H1 (cell line): ENCODE results near the gene RAB3C. TPM values are rescaled to one million over a fixed set of nuclear protein-coding genes. Genes with fewer than 3 reads are reported as not detected.

Experiments
- CTCF ChIA-PET: fragments of 300-600 bp; sonication (Branson Sonifier 250); formaldehyde crosslinking; loops from one replicate; lab custom pipeline; 2021; ENCODE audit not compliant: partially characterized antibody; lab: Charles Lee
- POLR2A ChIA-PET: fragments of 300-600 bp; sonication (Branson Sonifier 250); formaldehyde crosslinking; loops from one replicate; lab custom pipeline; 2021; ENCODE audit warnings: inconsistent platforms; ENCODE audit not compliant: partially characterized antibody; lab: Charles Lee
- DNase-seq, 2 experiments: peaks; one replicate each; pipeline versions ENCODE4 v3.0.0 to v3.0.0-alpha.2; 2010 to 2022; ENCODE audit warnings: low spot score in 2 of 2, low read depth in 1 of 2, mixed read lengths in 1 of 2
- FAIRE-seq: peaks from 2 replicates; lab custom pipeline; 2011; peaks lifted over from hg19 to GRCh38; lab: Jason Lieb, UNC
- H2AFZ ChIP-seq: 2 replicates; pipeline ENCODE4 v1.8.1; 2012; ENCODE audit warnings: low read length, inconsistent platforms
- H2AK5ac ChIP-seq: 2 replicates; pipeline ENCODE4 v1.6.1; 2013; ENCODE audit warnings: low read depth, low read length
- H2BK120ac ChIP-seq: replicated peaks from 2 replicates; pipeline ENCODE3; 2013; ENCODE audit warnings: low read depth, low read length, inconsistent platforms
- H2BK12ac ChIP-seq: 2 replicates; pipeline ENCODE4 v1.6.1; 2013; ENCODE audit warnings: low read depth, low read length
- H2BK15ac ChIP-seq: 2 replicates; pipeline ENCODE4 v1.6.1; 2013; ENCODE audit warnings: low read length
- H2BK20ac ChIP-seq: 2 replicates; pipeline ENCODE4 v1.6.1; 2013; ENCODE audit warnings: low read length
- H2BK5ac ChIP-seq: 2 replicates; pipeline ENCODE4 v1.6.1; 2013; ENCODE audit warnings: low read depth, low read length
- H3K14ac ChIP-seq: 2 replicates; pipeline ENCODE4 v1.6.1; 2013; ENCODE audit warnings: inconsistent platforms; ENCODE audit not compliant: insufficient read length
- H3K18ac ChIP-seq: 2 replicates; pipeline ENCODE4 v1.6.1; 2013; ENCODE audit warnings: low read length; ENCODE audit errors: extremely low read depth
- H3K23ac ChIP-seq: 2 replicates; pipeline ENCODE4 v1.6.1; 2013; ENCODE audit warnings: inconsistent platforms; ENCODE audit not compliant: insufficient read length
- H3K23me2 ChIP-seq: 2 replicates; pipeline ENCODE4 v1.6.1; 2013; ENCODE audit warnings: low read depth, low read length
- H3K27ac ChIP-seq: 2 replicates; pipeline ENCODE4 v1.6.1; 2011; ENCODE audit warnings: low read depth, low read length, inconsistent platforms
- H3K27me3 ChIP-seq, 4 experiments: replicated peaks in 1 of 4; 1 replicate in 1 of 4; 2 replicates in 3 of 4; pipeline versions ENCODE4 v1.6.1 to v1.8.1; 2011 to 2013; ENCODE audit warnings: low read length in 3 of 4, mild to moderate bottlenecking in 3 of 4, inconsistent platforms in 2 of 4, mixed read lengths in 2 of 4, moderate library complexity in 1 of 4; ENCODE audit not compliant: control insufficient read depth in 3 of 4, insufficient read depth in 3 of 4; ENCODE audit errors: extremely low read depth in 1 of 4
- H3K36me3 ChIP-seq, 4 experiments: 2 replicates each; pipeline versions ENCODE4 v1.6.1 to v1.8.1; 2011 to 2013; ENCODE audit warnings: mild to moderate bottlenecking in 4 of 4, low read length in 3 of 4, moderate library complexity in 2 of 4, control low read depth in 1 of 4, inconsistent platforms in 1 of 4; ENCODE audit not compliant: insufficient read depth in 4 of 4, control insufficient read depth in 2 of 4
- H3K4ac ChIP-seq: replicated peaks from 2 replicates; pipeline ENCODE3; 2013; ENCODE audit warnings: low read length, low read depth, mixed read lengths, inconsistent platforms; ENCODE audit not compliant: insufficient read length
- H3K4me1 ChIP-seq, 4 experiments: replicated peaks in 1 of 4; 1 replicate in 1 of 4; 2 replicates in 3 of 4; pipeline versions ENCODE4 v1.6.1 to v1.8.1; 2011 to 2013; ENCODE audit warnings: low read length in 3 of 4, inconsistent platforms in 2 of 4, mixed read lengths in 1 of 4; ENCODE audit not compliant: insufficient read depth in 4 of 4, control insufficient read depth in 3 of 4
- H3K4me2 ChIP-seq, 2 experiments: 2 replicates each; pipeline versions ENCODE4 v1.6.1 to v1.8.1; 2011 to 2013; ENCODE audit warnings: low read depth in 2 of 2, low read length in 2 of 2, control low read depth in 1 of 2, inconsistent platforms in 1 of 2, mild to moderate bottlenecking in 1 of 2; ENCODE audit not compliant: insufficient read depth in 1 of 2
- H3K4me3 ChIP-seq, 4 experiments: fragments of 200-600, 300-600 bp in 1 of 4; sonication (generic), shearing (Covaris generic), sonication (Bioruptor Twin) in 1 of 4; 2 replicates each; pipeline versions ENCODE4 v1.5.1 to v1.8.1; 2011 to 2016; ENCODE audit warnings: low read length in 4 of 4, low read depth in 3 of 4, control low read depth in 2 of 4, inconsistent platforms in 2 of 4, mild to moderate bottlenecking in 2 of 4, mixed read lengths in 1 of 4, moderate library complexity in 1 of 4; ENCODE audit not compliant: insufficient read depth in 2 of 4; ENCODE audit errors: extremely low read depth in 1 of 4
- H3K56ac ChIP-seq: replicated peaks from 2 replicates; pipeline ENCODE3; 2013; ENCODE audit warnings: low read depth, mild to moderate bottlenecking, mixed read lengths, low read length, inconsistent platforms; ENCODE audit not compliant: insufficient read length
- H3K79me1 ChIP-seq: 2 replicates; pipeline ENCODE4 v1.6.1; 2013; ENCODE audit warnings: low read depth, low read length, control low read depth
- H3K79me2 ChIP-seq, 2 experiments: 2 replicates each; pipeline versions ENCODE4 v1.6.1 to v1.8.1; 2012 to 2013; ENCODE audit warnings: low read length in 2 of 2, mild to moderate bottlenecking in 2 of 2, inconsistent platforms in 1 of 2; ENCODE audit not compliant: insufficient read depth in 2 of 2, control insufficient read depth in 1 of 2
- H3K9ac ChIP-seq, 4 experiments: replicated peaks in 1 of 4; 1 replicate in 1 of 4; 2 replicates in 3 of 4; pipeline versions ENCODE4 v1.6.1 to v1.8.1; 2011 to 2013; ENCODE audit warnings: low read depth in 3 of 4, low read length in 3 of 4, control low read depth in 2 of 4, mild to moderate bottlenecking in 2 of 4, moderate library complexity in 2 of 4, inconsistent platforms in 1 of 4; ENCODE audit errors: extremely low read depth in 1 of 4
- H3K9me3 ChIP-seq, 2 experiments: 2 replicates each; pipeline versions ENCODE4 v1.6.1 to v1.8.1; 2012 to 2013; ENCODE audit warnings: mild to moderate bottlenecking in 2 of 2, moderate library complexity in 2 of 2, control low read depth in 1 of 2, inconsistent platforms in 1 of 2, low read depth in 1 of 2, low read length in 1 of 2, mixed read lengths in 1 of 2; ENCODE audit not compliant: insufficient read depth in 2 of 2
- H4K20me1 ChIP-seq, 2 experiments: replicated peaks in 1 of 2; 2 replicates each; pipeline versions ENCODE3 to v1.8.1; 2011 to 2013; ENCODE audit warnings: inconsistent platforms in 2 of 2, low read length in 2 of 2, mild to moderate bottlenecking in 1 of 2; ENCODE audit not compliant: insufficient read depth in 2 of 2, control insufficient read depth in 1 of 2
- H4K5ac ChIP-seq: 2 replicates; pipeline ENCODE4 v1.6.1; 2013; ENCODE audit warnings: low read length, low read depth, mixed read lengths, inconsistent platforms; ENCODE audit not compliant: insufficient read length
- H4K8ac ChIP-seq: 2 replicates; pipeline ENCODE4 v1.8.0; 2013; ENCODE audit warnings: mild to moderate bottlenecking, moderate library complexity, low read length, inconsistent platforms; ENCODE audit not compliant: insufficient read depth; ENCODE audit errors: extremely low read depth
- H4K91ac ChIP-seq: replicated peaks from 2 replicates; pipeline ENCODE3; 2013; ENCODE audit warnings: low read length, mixed read lengths, inconsistent platforms; ENCODE audit not compliant: insufficient read length
- BACH1 ChIP-seq: IDR thresholded peaks from 2 replicates; pipeline ENCODE4 v1.6.1; 2012; ENCODE audit warnings: low read length, improper control_type of control experiment
- KDM4A ChIP-seq: IDR thresholded peaks from one replicate; pipeline ENCODE4 v1.7.1; 2012; ENCODE audit warnings: low read depth, mild to moderate bottlenecking, moderate library complexity, low read length, inconsistent platforms; ENCODE audit not compliant: severe bottlenecking
- MAX ChIP-seq: IDR thresholded peaks from 2 replicates; pipeline ENCODE4 v1.6.1; 2012; ENCODE audit warnings: inconsistent platforms
- PHF8 ChIP-seq: fragments of 200-600 bp; sonication (generic); conservative IDR thresholded peaks from 2 replicates; pipeline ENCODE4 v1.7.1; 2012; ENCODE audit warnings: low read depth, mild to moderate bottlenecking, inconsistent platforms, low read length, moderate library complexity
- POU5F1 ChIP-seq: IDR thresholded peaks from 2 replicates; pipeline ENCODE4 v1.6.1; 2011; ENCODE audit warnings: low read depth, mild to moderate bottlenecking, low read length, moderate library complexity
- RNF2 ChIP-seq: fragments of 200-900, 300-1000 bp; sonication (generic); IDR thresholded peaks from 2 replicates; pipeline ENCODE4 v1.7.1; 2016; ENCODE audit warnings: borderline replicate concordance, low read depth, mild to moderate bottlenecking, antibody characterized with exemption, low read length; ENCODE audit not compliant: poor library complexity, severe bottlenecking; ENCODE audit errors: missing control alignments
- SAP30 ChIP-seq: fragments of 300-600 bp; sonication (generic); IDR thresholded peaks from 2 replicates; pipeline ENCODE4 v1.7.1; 2012; ENCODE audit warnings: low read length, moderate library complexity, mild to moderate bottlenecking, inconsistent platforms; ENCODE audit not compliant: insufficient read depth, insufficient replicate concordance
- SIN3A ChIP-seq, 2 experiments: IDR thresholded peaks in 1 of 2; conservative IDR thresholded peaks in 1 of 2; 2 replicates each; pipeline ENCODE4 v1.6.1; 2011 to 2012; ENCODE audit warnings: low read length in 2 of 2, improper control_type of control experiment in 1 of 2, low read depth in 1 of 2, mild to moderate bottlenecking in 1 of 2
- SP2 ChIP-seq: IDR thresholded peaks from 2 replicates; pipeline ENCODE4 v1.6.1; 2012; ENCODE audit warnings: mild to moderate bottlenecking, low read length, inconsistent platforms
- SP4 ChIP-seq: IDR thresholded peaks from 2 replicates; pipeline ENCODE4 v1.6.1; 2012; ENCODE audit warnings: low read length, inconsistent platforms
- WGBS, 2 experiments: shearing (Covaris generic) in 1 of 2; methylation state at CpG; one replicate each; pipeline versions ENCODE4 v1.1.6 to v1.1.7; 2013 to 2015; ENCODE audit warnings: low lambda C conversion rate in 2 of 2, mixed read lengths in 2 of 2, inconsistent platforms in 1 of 2, low coverage in 1 of 2, missing lambda C conversion rate in 1 of 2; ENCODE audit not compliant: insufficient replicate concordance in 2 of 2, insufficient coverage in 1 of 2, insufficient read length in 1 of 2; ENCODE audit errors: extremely low coverage in 1 of 2, missing lambda C conversion rate in 1 of 2; 5-methylcytosine and 5-hydroxymethylcytosine counted together
- polyA plus RNA-seq, 7 experiments: library from polyadenylated mRNA; depleted of rRNA in 3 of 7; stranded (reverse) in 5 of 7; unstranded in 2 of 7; fragments of >200 nt in 5 of 7; fragments of 200-250 nt in 2 of 7; gene quantifications; 1 replicate in 5 of 7; 2 replicates in 1 of 7; 4 replicates in 1 of 7; pipeline versions ENCODE4 v1.2.1 to v1.2.3, GENCODE V29; 2011 to 2013; ENCODE audit warnings: missing spikeins in 2 of 7, mixed read lengths in 2 of 7
- total RNA-seq: library from RNA; stranded (reverse); fragmentation: NEBNext Ultra II Directional; extraction: Animal tissue kit (Norgen Biotek cat#: 25700); gene quantifications from 2 replicates; pipeline ENCODE4 v1.2.1, GENCODE V29; 2021

The RAB3C gene
- total and polyA plus RNA-seq, 2 of the 8 experiments (the other 6 are each of a cell fraction or from before 2014, with no cell fraction given) = 14.7 to 18.3 TPM

- no peak overlapping the region for H2AFZ ChIP-seq
- H3K4me2 ChIP-seq = no peak overlapping the region
- H3K36me3 ChIP-seq = no peaks in the 10 kb centered on the region
- H2BK20ac ChIP-seq = no peak overlapping the region
- H2BK15ac ChIP-seq = no peak overlapping the region
- H3K23ac ChIP-seq = no peak overlapping the region
- no peak overlapping the region for H2BK12ac ChIP-seq
- no peak for TF ChIP-seq SAP30
- TF ChIP-seq MAX = no peak
- no peak for TF ChIP-seq KDM4A
- TF ChIP-seq PHF8 = no peak
- TF ChIP-seq BACH1 = no peak
- no peak for TF ChIP-seq SIN3A (conservative IDR thresholded peaks at IDR 0.05 in 1 of 2, IDR thresholded peaks at IDR 0.05 in 1 of 2; ENCODE audit: low read depth in 1 of 2, low read length in 2 of 2)
- TF ChIP-seq SP4 = no peak
- no peak for TF ChIP-seq POU5F1
- no peak for TF ChIP-seq SP2
- TF ChIP-seq RNF2 = no peak
- H3K23me2 ChIP-seq = no peaks in the 10 kb centered on the region
- no peak overlapping the region for H3K14ac ChIP-seq
- no peak overlapping the region for H3K27ac ChIP-seq
- H3K56ac ChIP-seq = no peak overlapping the region
- no peak overlapping the region for H2BK5ac ChIP-seq
- no peaks in the 10 kb centered on the region for H3K79me2 ChIP-seq
- ChIA-PET CTCF (interaction anchor here (1.1 kb wide), 1 partner anchor 222 kb away, joined by 3 read pairs; no protein-coding TSS in a partner anchor), POLR2A (no interaction called here)
- H2BK120ac ChIP-seq = no peak overlapping the region
- 94% methylated on average over 2 of the region's 2 CpGs; no CpG with 5 or more reads in 1 of the 2 experiments for WGBS, 2 experiments
- H4K20me1 ChIP-seq = no peaks in the 10 kb centered on the region
- H4K5ac ChIP-seq = no peak overlapping the region
- H3K27me3 ChIP-seq = no peaks in the 10 kb centered on the region; a peak in 2 of 7 replicates
- H3K4me3 ChIP-seq = peak overlapping the region in 1 of 4 experiments; percentile 7; a peak in 1 of 8 replicates
- H3K9ac ChIP-seq = no peak overlapping the region
- no peak overlapping the region for H3K4ac ChIP-seq
- no peak for DNase-seq
- peaks cover 0 to 13% (median 8%) of the 10 kb centered on the region in 4 experiments; a peak in 4 of 7 replicates for H3K4me1 ChIP-seq
- H4K8ac ChIP-seq = no peak overlapping the region
- H3K79me1 ChIP-seq = no peaks in the 10 kb centered on the region
- H3K18ac ChIP-seq = no peak overlapping the region
- FAIRE-seq = no peak
- H3K9me3 ChIP-seq = peaks cover 0 to 7% of the 10 kb centered on the region in 2 experiments; a peak in 1 of 4 replicates
- no peak overlapping the region for H2AK5ac ChIP-seq
- no peak overlapping the region for H4K91ac ChIP-seq
Measured at GRCh38 chr5:58718269-58718978, 135.5 kb downstream of the RAB3C start.
